NK-92 (cell line): ENCODE measurements around the gene CHCHD4.

Experiments
- DNase-seq: peaks from one replicate; lab custom pipeline; 2025; ENCODE audit not compliant: unreplicated experiment; lab: John Stamatoyannopoulos, UW

Gene CHCHD4

DNA sequence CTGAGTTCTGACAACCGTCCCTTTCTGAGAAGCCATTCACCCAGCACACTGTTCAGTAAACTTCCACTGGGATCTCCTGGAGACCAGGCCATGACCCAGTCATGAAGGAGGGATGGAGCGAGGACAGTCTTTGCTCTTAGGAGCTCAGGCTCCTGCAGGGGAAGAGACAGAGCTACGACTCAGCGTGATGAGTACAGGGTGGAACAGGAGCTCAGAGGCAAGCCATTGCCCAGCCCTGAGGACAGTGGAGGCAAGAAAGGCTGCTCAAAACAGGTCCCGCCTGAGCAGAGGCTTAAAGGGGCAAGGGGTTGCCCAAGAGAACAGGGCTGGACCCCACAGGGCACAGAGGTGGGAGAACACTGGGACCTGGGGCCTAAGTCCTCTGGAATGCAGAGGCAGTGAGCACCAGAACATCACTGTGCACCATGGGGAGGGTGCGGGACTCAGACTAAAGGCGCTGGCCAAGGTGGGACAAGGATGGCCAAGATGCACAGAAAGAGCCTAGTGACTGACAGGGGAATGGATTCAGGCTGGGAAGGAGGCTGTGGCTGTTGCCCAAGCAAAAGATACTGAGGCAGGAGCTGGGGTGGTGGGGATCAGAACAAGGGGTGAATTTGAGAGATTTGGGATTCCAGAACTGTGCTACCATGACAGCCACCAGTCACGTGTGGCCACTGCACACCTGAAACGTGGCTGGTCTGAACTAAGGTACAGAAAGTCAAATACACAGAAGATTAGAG lies 26.0 kb upstream of the CHCHD4 start:
- no peak for DNase-seq

- no peak for DNase-seq
These were observed 25.4 kb upstream of the CHCHD4 start for GRCh38 chr3:14150078-14150477.

DNA sequence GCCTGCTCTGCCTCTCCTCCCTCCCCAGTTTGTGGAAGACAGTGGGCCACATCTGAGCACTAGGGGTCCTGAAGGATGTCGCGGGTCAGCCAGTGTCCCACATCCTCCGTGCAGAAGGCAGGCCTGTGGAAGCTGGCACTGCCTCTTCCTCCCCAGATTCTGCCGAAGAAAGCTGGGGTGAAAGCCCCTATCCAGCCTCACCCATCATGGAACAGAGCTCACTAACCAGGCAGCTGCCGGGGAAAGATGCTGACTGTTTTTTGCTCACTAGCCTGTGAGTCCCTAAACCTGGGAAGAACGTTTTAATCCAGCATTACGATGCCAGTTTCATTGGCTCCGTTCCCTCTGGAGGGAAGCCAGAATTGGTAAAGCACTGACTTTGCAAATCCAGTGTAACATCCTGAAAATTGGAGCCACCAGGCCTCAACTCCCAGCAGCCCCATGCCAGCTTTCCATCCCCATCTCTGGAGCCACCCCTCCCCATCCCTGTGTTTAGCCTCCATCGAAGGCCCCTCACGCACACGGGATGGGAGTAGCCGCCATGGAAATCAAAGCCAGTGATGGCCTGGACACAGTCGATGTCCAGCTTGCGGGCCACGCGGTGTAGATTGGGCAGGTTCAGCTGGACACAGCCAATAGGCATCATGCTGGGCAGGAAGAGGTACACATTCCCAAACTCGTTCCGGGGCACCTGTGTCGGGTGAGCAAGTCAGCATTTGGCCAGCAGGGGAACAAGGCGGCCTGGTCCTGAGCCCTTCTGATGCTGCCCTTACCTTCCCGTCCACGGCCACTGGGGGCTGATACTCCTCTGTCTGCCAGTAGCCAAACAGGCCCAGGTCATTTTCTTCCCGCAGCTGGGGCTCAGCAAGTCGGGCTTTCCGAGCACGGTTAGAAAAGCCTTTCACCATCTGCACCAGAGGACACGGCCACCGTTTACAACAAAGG lies 23.6 kb upstream of the CHCHD4 start:
- no peak for DNase-seq

- DNase-seq, result no peak
These were observed 22.9 kb upstream of the CHCHD4 start for GRCh38 chr3:14147617-14148016.

GRCh38 chr3:14147066-14147435 lies 22.4 kb upstream of the CHCHD4 start:
- no peak for DNase-seq

DNA sequence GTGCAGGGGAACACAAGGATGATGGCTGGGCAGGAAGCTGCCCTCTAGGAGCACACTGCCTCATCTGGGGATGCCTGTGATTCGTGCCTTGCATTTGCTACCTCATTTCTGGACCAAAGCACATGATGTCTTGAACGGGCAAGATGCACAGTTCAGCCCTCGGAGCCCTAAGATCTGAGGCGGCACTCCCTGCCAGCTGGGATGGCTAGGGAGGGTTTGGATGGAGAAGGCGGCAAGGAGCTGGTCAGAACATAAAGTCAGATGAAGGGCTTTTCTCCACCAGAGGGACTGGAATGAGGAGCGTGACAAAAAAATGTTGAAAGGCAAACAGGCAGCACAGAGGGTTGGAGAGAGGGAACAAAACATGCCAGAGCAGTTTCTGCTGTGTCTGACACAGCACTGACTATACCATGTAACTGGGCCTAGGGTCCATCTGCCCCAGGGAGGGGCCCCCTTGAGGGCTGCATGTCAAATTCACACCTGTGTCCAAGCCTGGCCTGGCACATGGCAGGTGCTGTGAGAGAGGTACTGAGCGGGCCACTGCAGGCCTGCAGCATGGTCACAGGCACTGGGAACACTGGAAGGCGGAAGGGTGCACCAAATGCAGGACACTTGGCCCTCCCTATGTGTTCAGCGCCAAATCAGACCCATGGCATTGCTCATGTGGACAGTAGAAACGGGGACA lies 21.9 kb upstream of the CHCHD4 start:
- DNase-seq, result no peak

GRCh38 chr3:14145670-14146380 lies 21.2 kb upstream of the CHCHD4 start:
- DNase-seq, result no peak

- no peak for DNase-seq
These were observed 20.6 kb upstream of the CHCHD4 start for GRCh38 chr3:14145236-14145635.

GRCh38 chr3:14144423-14145075 lies 19.9 kb upstream of the CHCHD4 start:
- no peak for DNase-seq

DNA sequence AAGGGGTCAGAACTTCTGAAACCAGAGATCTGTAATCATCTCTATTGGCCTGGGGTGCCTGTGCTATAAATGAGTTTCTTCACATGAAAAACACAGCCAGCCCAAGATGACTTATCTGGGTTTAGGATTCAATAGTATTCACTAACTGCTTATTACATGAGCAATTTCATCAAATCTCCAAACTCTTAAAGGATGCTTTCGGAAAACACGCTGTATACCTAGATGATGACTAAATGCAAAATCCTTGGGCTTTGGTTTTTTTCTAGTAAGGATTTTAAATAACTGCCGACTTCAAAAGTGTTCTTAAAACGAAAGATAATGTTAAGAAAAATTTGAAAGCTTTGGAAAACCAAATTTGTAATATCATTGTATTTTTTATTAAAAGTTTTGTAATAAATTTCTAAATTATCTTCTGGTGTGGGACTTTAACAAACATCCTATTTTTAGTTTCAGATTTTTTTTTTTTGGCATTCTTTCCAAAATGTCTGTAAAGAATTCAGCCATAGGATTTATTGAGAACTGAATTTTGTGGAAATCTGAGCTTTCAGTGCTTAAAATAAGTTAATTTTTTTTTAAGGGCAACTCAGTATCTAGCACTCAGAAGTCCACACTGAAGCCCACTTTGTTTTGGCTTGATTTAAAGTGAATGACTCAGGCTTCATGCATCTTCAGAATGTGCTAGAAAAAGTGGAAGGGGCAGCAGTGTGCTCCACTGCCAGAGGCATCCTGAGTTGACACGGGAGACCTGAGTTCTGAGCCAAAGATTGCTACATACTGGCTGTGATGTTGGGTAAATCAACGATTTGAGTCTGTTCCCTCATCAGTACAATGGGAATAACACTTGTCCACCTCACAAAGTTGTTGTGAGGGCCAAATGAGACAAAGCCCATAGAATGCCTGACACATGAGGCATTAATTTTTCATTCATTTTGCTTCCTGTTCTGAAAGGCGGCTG lies 18.9 kb upstream of the CHCHD4 start:
- DNase-seq, result no peak

- no peak for DNase-seq
These were observed 18.0 kb upstream of the CHCHD4 start for GRCh38 chr3:14142567-14143270.

GRCh38 chr3:14141602-14142341 lies 17.1 kb upstream of the CHCHD4 start:
- no peak for DNase-seq

- no peak for DNase-seq
These were observed 16.5 kb upstream of the CHCHD4 start for GRCh38 chr3:14141144-14141543.

DNA sequence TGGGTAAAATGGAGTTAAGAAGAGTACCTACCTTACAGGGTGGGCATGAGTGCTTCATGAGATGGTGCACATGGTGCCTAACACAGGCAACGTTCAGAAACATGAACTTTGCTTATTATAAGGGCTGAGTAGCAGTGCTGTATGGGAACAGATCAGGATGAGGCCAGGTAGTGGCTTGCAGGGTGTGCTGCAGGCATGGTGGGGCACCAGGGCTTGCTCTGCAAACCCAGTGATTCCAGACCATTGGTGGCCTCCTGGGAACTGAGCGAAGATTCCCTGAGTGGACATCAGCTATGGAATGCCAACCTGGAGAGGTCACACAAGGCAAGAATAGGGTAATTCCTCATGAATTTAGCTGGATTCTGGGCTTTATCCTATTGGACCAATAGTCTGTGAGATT lies 16.0 kb upstream of the CHCHD4 start:
- DNase-seq, result no peak

DNA sequence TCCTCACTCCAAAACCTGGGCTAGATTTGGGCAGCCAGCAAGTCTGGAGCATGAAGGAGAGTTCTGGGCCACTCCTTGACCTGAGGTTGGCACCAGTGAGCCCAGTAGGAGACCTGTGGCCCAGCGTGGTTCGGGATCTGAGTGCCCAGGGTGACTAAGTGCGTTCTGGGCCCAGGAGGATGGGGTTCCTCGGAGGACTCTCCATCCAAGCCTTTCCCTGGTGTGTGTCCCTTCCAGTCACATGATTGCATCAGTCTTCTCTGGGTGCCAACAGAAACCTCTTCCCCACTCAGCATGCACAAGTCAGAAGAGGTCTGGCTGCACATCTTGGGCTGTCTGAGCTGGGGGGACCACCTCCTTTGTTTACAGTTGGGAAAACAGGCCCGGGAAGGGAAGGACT lies 15.1 kb upstream of the CHCHD4 start:
- no peak for DNase-seq

GRCh38 chr3:14138878-14139655 lies 14.4 kb upstream of the CHCHD4 start:
- no peak for DNase-seq

DNA sequence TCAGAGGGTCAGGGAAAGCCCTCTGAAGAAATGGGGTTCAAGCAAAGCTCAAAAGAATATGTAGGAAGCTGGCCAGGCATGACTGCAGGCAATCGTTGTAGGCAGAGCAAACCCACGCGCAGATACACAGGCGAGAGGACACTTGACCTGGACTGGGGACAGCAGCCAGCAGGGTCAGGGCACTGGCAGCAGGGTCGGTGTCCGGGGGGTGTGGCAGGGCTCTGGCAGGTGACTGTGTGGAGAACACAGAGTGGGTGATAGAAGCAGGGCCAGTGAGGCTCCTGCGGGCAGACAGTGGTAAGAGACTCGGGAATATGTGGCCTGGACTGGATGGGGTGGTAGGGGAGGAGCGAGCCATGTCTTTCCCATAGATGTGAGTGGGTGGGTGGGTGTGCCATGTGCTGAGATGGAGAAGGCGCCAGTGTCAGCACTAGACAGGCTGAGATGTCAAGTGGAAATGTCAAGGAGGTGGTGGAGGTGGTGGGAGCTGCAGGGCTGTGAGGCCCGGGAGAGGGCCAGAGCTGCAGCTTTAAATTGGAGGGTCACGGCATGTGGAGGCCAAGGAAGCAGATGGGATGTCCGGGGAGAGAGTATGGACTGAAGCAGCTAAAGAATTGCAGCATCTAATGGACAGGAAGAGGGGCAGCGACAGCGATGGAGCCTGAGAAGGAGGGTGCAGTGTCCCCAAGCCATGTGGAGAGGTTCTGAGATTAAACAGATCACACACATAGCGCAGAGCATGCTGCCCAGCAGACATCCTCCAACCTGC lies 13.6 kb upstream of the CHCHD4 start:
- DNase-seq, result no peak
